Tibial artery (tissue), 4 donors: ENCODE results near the gene HES3.

Experiments used
- DNase-seq, 2 donors: peaks; one replicate each; pipeline ENCODE4 v3.0.0-alpha.2; 2019
- H3K27ac ChIP-seq, 2 donors: fragments of 200-600 bp; sonication (generic) in 1 of 2; 1 replicate in 1 of 2; 2 replicates in 1 of 2; pipeline ENCODE4 v1.5.1; 2018 to 2019; ENCODE audit warnings: mild to moderate bottlenecking in 1 of 2
- H3K27me3 ChIP-seq, 2 donors: fragments of 200-600 bp; sonication (generic) in 1 of 2; one replicate each; pipeline versions ENCODE4 v1.5.1 to v1.6.0; 2016 to 2019
- H3K36me3 ChIP-seq, 3 donors: fragments of 200-600 bp; sonication (generic) in 2 of 3; one replicate each; pipeline ENCODE4 v1.5.1; 2016 to 2019; ENCODE audit warnings: mild to moderate bottlenecking in 2 of 3
- H3K4me1 ChIP-seq, 4 donors: fragments of 200-600 bp; sonication (generic) in 2 of 4; 1 replicate in 3 of 4; 2 replicates in 1 of 4; pipeline ENCODE4 v1.5.1; 2016 to 2019
- H3K4me3 ChIP-seq, 2 donors: fragments of 200-600 bp; sonication (generic) in 1 of 2; 1 replicate in 1 of 2; 2 replicates in 1 of 2; pipeline ENCODE4 v1.5.1; 2018 to 2019; ENCODE audit warnings: mild to moderate bottlenecking in 2 of 2
- H3K9me3 ChIP-seq, 3 donors: fragments of 200-600 bp; sonication (generic) in 1 of 3; one replicate each; pipeline ENCODE4 v1.5.1; 2016 to 2019
- CTCF ChIP-seq, 2 experiments: fragments of 200-600 bp in 1 of 2; fragments of 450-650 bp in 1 of 2; IDR thresholded peaks; one replicate each; pipeline ENCODE4 v1.5.1; 2017 to 2019; ENCODE audit warnings: antibody characterized with exemption in 2 of 2, mild to moderate bottlenecking in 1 of 2, moderate library complexity in 1 of 2
- intact Hi-C: fragments of 100-400 bp; cut with DNase I; formaldehyde crosslinking; loops from one replicate; pipeline ENCODE4 v1.15.0; 2023; ENCODE audit warnings: low total_unique reads

Gene HES3

GRCh38 chr1:6222636-6223035, 21.3 kb upstream of the HES3 start:
- Histone ChIP-seq H3K9me3 (no peaks in the 10 kb centered on the region), H3K4me3 (no peak overlapping the region), H3K4me1 (peaks cover 0 to 6% (median 0%) of the 10 kb centered on the region in 4 donors), H3K27me3 (no peaks in the 10 kb centered on the region), H3K27ac (no peak overlapping the region), H3K36me3 (peaks cover 26 to 80% (median 46%) of the 10 kb centered on the region in 3 donors)
- intact Hi-C loops: no loop called here
- DNase-seq: peak in 1 of 2 donors; percentile 61
- TF ChIP-seq CTCF (IDR thresholded peaks at IDR 0.05): no peak

- H3K36me3 ChIP-seq: peaks cover 27 to 86% (median 55%) of the 10 kb centered on the region in 3 donors
- H3K4me1 ChIP-seq: peaks cover 0 to 6% (median 0%) of the 10 kb centered on the region in 4 donors
- H3K4me3 ChIP-seq: no peak overlapping the region
- no peak for TF ChIP-seq CTCF (IDR thresholded peaks at IDR 0.05)
- no peak for DNase-seq
- H3K9me3 ChIP-seq: no peaks in the 10 kb centered on the region
- no peaks in the 10 kb centered on the region for H3K27me3 ChIP-seq
- intact Hi-C loops: no loop called here
- H3K27ac ChIP-seq: no peak overlapping the region
These were observed 20.4 kb upstream of the HES3 start for GRCh38 chr1:6223617-6224016.

GRCh38 chr1:6224718-6225117, 19.3 kb upstream of the HES3 start:
- Histone ChIP-seq H3K9me3 (no peaks in the 10 kb centered on the region), H3K36me3 (peaks cover 38 to 97% (median 66%) of the 10 kb centered on the region in 3 donors), H3K27ac (no peak overlapping the region), H3K4me1 (peaks cover 0 to 6% (median 0%) of the 10 kb centered on the region in 4 donors), H3K27me3 (no peaks in the 10 kb centered on the region), H3K4me3 (no peak overlapping the region)
- intact Hi-C loops: no loop called here
- DNase-seq: no peak
- TF ChIP-seq CTCF (IDR thresholded peaks at IDR 0.05): no peak

GRCh38 chr1:6225651-6226050, 18.3 kb upstream of the HES3 start:
- H3K27ac ChIP-seq: no peak overlapping the region
- intact Hi-C loops: no loop called here

GRCh38 chr1:6233376-6233775, 10.6 kb upstream of the HES3 start:
- Histone ChIP-seq H3K4me3 (no peak overlapping the region), H3K27me3 (no peaks in the 10 kb centered on the region), H3K36me3 (peaks cover 41 to 56% (median 50%) of the 10 kb centered on the region in 3 donors), H3K9me3 (no peaks in the 10 kb centered on the region), H3K27ac (no peak overlapping the region), H3K4me1 (peaks cover 0 to 19% (median 13%) of the 10 kb centered on the region in 4 donors)
- intact Hi-C loops: no loop called here
- TF ChIP-seq CTCF (IDR thresholded peaks at IDR 0.05): no peak
- no peak for DNase-seq

More at GRCh38 chr1:6225651-6226050, 18.3 kb upstream of the HES3 start:
- Histone ChIP-seq H3K4me1 (peaks cover 0 to 6% (median 0%) of the 10 kb centered on the region in 4 donors), H3K4me3 (no peak overlapping the region), H3K36me3 (peaks cover 47 to 99% (median 76%) of the 10 kb centered on the region in 3 donors), H3K9me3 (no peaks in the 10 kb centered on the region), H3K27me3 (no peaks in the 10 kb centered on the region)
- TF ChIP-seq CTCF (IDR thresholded peaks at IDR 0.05): no peak
- DNase-seq: no peak
